GM18505 (cell line): ENCODE results near the gene CCM2.

Experiments used
- ATAC-seq: cut with Tn5 transposase; IDR thresholded peaks from one replicate; pipeline ENCODE4 v1.9.1; 2021; ENCODE audit not compliant: unreplicated experiment
- POLR2A ChIP-seq: IDR thresholded peaks from 4 replicates; pipeline ENCODE4 v1.6.1; 2011; ENCODE audit warnings: borderline replicate concordance; ENCODE audit not compliant: insufficient read depth, insufficient read length; ENCODE audit errors: extremely low read depth

Gene CCM2

GRCh38 chr7:45052011-45052410, 52.0 kb downstream of the CCM2 start:
- no peak for ATAC-seq
- TF ChIP-seq POLR2A: no peak

- no peak for TF ChIP-seq POLR2A
- ATAC-seq: no peak
These were observed 53.4 kb downstream of the CCM2 start for GRCh38 chr7:45053401-45053800.

GRCh38 chr7:45053941-45054340, 53.9 kb downstream of the CCM2 start:
- ATAC-seq: no peak

GRCh38 chr7:45054442-45054841, 54.4 kb downstream of the CCM2 start:
- TF ChIP-seq POLR2A: no peak
- no peak for ATAC-seq

More at GRCh38 chr7:45053941-45054340, 53.9 kb downstream of the CCM2 start:
- TF ChIP-seq POLR2A: no peak

- no peak for ATAC-seq
- no peak for TF ChIP-seq POLR2A
These were observed 55.0 kb downstream of the CCM2 start for GRCh38 chr7:45055016-45055415.

GRCh38 chr7:45055594-45056219, 55.7 kb downstream of the CCM2 start:
- no peak for ATAC-seq
- TF ChIP-seq POLR2A: no peak

- TF ChIP-seq POLR2A: no peak
- ATAC-seq: no peak
These were observed 57.9 kb downstream of the CCM2 start for GRCh38 chr7:45057878-45058277.

- TF ChIP-seq POLR2A: no peak
- ATAC-seq: no peak
These were observed 60.3 kb downstream of the CCM2 start for GRCh38 chr7:45060295-45060694.

GRCh38 chr7:45061352-45061751, 61.4 kb downstream of the CCM2 start:
- no peak for TF ChIP-seq POLR2A
- ATAC-seq: no peak

GRCh38 chr7:45061806-45062425, 61.9 kb downstream of the CCM2 start:
- no peak for TF ChIP-seq POLR2A
- no peak for ATAC-seq

- no peak for TF ChIP-seq POLR2A
- ATAC-seq: no peak
These were observed 64.2 kb downstream of the CCM2 start for GRCh38 chr7:45064047-45064725.

- no peak for TF ChIP-seq POLR2A
These were observed 65.3 kb downstream of the CCM2 start for GRCh38 chr7:45065031-45065995.

GRCh38 chr7:45066409-45066808, 66.4 kb downstream of the CCM2 start:
- no peak for TF ChIP-seq POLR2A
- ATAC-seq: no peak

More at GRCh38 chr7:45065031-45065995, 65.3 kb downstream of the CCM2 start:
- ATAC-seq: no peak
